Upper lobe of left lung (tissue), 4 donors: ENCODE measurements around the gene KCNH1.

Source experiments
- POLR2A ChIP-seq, 4 donors: fragments of 450-650 bp; IDR thresholded peaks; one replicate each; pipeline ENCODE4 v1.5.1; 2016 to 2017; ENCODE audit warnings: antibody characterized with exemption in 4 of 4, mild to moderate bottlenecking in 2 of 4
- TF ChIP-seq, protein P1 (sequence below), 6 experiments: fragments of 450-650 bp in 4 of 6; fragments of 200-600 bp in 2 of 6; sonication (generic) in 2 of 6; IDR thresholded peaks; one replicate each; pipeline ENCODE4 v1.5.1; 2016 to 2019; ENCODE audit warnings: antibody characterized with exemption in 6 of 6

DNA sequence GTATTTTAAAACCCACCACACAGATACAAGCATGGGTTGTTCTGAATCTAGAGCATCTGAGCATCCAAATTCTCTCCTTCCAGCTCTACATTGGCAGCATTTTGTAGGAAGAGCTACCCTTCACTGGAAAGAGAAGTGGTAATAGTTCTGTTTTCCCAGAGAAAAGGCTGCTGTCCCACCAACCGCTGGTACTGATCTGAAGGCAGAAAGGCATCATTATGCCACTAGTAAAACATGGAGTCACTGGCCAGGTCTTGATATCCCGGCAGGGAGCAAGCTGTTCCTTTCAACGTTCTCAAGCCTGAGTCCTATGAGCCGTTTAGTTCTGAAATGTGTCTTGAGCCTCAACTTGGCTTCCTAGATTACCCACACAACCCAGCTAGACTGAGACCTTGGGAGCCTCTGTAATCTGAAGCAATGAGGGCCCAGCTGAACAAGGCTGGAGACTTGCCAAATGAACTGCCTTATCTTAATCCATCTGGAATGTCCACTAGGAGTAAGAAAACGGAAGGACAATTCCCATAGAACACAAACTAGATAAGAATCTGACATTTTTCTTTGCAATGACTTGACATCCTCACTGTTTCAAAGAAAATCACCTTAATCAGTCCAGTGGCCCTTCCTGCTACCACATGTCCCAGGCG lies 116.8 kb downstream of the KCNH1 start:
- TF ChIP-seq, protein P1, sequence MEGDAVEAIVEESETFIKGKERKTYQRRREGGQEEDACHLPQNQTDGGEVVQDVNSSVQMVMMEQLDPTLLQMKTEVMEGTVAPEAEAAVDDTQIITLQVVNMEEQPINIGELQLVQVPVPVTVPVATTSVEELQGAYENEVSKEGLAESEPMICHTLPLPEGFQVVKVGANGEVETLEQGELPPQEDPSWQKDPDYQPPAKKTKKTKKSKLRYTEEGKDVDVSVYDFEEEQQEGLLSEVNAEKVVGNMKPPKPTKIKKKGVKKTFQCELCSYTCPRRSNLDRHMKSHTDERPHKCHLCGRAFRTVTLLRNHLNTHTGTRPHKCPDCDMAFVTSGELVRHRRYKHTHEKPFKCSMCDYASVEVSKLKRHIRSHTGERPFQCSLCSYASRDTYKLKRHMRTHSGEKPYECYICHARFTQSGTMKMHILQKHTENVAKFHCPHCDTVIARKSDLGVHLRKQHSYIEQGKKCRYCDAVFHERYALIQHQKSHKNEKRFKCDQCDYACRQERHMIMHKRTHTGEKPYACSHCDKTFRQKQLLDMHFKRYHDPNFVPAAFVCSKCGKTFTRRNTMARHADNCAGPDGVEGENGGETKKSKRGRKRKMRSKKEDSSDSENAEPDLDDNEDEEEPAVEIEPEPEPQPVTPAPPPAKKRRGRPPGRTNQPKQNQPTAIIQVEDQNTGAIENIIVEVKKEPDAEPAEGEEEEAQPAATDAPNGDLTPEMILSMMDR (IDR thresholded peaks at IDR 0.05) = no peak
- TF ChIP-seq POLR2A (IDR thresholded peaks at IDR 0.05) = no peak
